Endothelial cell of umbilical vein (primary cell): ENCODE data around the gene SLC5A1. TPM values are rescaled to one million over a fixed set of nuclear protein-coding genes. Genes with fewer than 3 reads are reported as not detected.

Experiments
- BruUV-seq: library from RNA; stranded (reverse); fragments of 400-500 nt; replicated peaks from 2 replicates; lab custom pipeline; 2021; lab: Mats Ljungman, UMichigan
- CTCF ChIA-PET: fragments of 300-600, 350-600 bp; sonication (Branson Sonifier 250); formaldehyde crosslinking; loops from one replicate; lab custom pipeline; 2021; ENCODE audit warnings: antibody characterized with exemption, inconsistent platforms; lab: Charles Lee
- POLR2A ChIA-PET: fragments of 300-600, 350-600 bp; sonication (Branson Sonifier 250); formaldehyde crosslinking; loops from one replicate; lab custom pipeline; 2021; ENCODE audit warnings: antibody characterized with exemption, inconsistent platforms; lab: Charles Lee
- DNase-seq: peaks from one replicate; pipeline ENCODE4 v3.0.0-alpha.2; 2011; ENCODE audit warnings: low read depth, low spot score
- FAIRE-seq: peaks from 2 replicates; lab custom pipeline; 2011; peaks lifted over from hg19 to GRCh38; lab: Jason Lieb, UNC
- H2AFZ ChIP-seq: 2 replicates; pipeline ENCODE4 v1.6.0; 2012; ENCODE audit warnings: low read depth, low read length, control low read depth, inconsistent platforms
- H3K27ac ChIP-seq: 2 replicates; pipeline ENCODE4 v1.5.1; 2011; ENCODE audit warnings: low read depth, mild to moderate bottlenecking, control low read depth, low read length, moderate library complexity; ENCODE audit not compliant: insufficient read depth
- H3K27me3 ChIP-seq, 2 experiments: 2 replicates each; pipeline versions ENCODE4 v1.6.0 to v1.6.1; 2011; ENCODE audit warnings: low read length in 2 of 2, mixed read lengths in 1 of 2; ENCODE audit not compliant: control insufficient read depth in 2 of 2, insufficient read depth in 2 of 2
- H3K36me3 ChIP-seq, 2 experiments: 2 replicates in 1 of 2; 3 replicates in 1 of 2; pipeline ENCODE4 v1.5.1; 2011; ENCODE audit warnings: low read length in 2 of 2, mild to moderate bottlenecking in 1 of 2, moderate library complexity in 1 of 2; ENCODE audit not compliant: control insufficient read depth in 2 of 2, insufficient read depth in 2 of 2; ENCODE audit errors: extremely low read depth in 1 of 2
- H3K4me1 ChIP-seq: 3 replicates; pipeline ENCODE4 v1.5.1; 2011; ENCODE audit warnings: mild to moderate bottlenecking, low read length; ENCODE audit not compliant: control insufficient read depth, insufficient read depth; ENCODE audit errors: extremely low read depth
- H3K4me2 ChIP-seq: 2 replicates; pipeline ENCODE4 v1.6.1; 2011; ENCODE audit warnings: low read length, control low read depth, mixed read lengths; ENCODE audit not compliant: insufficient read depth
- H3K4me3 ChIP-seq, 3 experiments: fragments of 200-600 bp in 1 of 3; sonication (generic), shearing (Covaris generic) in 1 of 3; replicated peaks in 1 of 3; 2 replicates each; pipeline ENCODE4 v1.5.1; 2011 to 2016; ENCODE audit warnings: control low read depth in 3 of 3, low read length in 3 of 3, mild to moderate bottlenecking in 2 of 3, inconsistent platforms in 1 of 3, low read depth in 1 of 3, moderate library complexity in 1 of 3; ENCODE audit not compliant: insufficient read depth in 1 of 3
- H3K79me2 ChIP-seq: 2 replicates; pipeline ENCODE4 v1.6.0; 2012; ENCODE audit warnings: low read length, inconsistent platforms; ENCODE audit not compliant: control insufficient read depth, insufficient read depth
- H3K9ac ChIP-seq: replicated peaks from 2 replicates; pipeline ENCODE3; 2011; ENCODE audit warnings: low read length, control low read depth; ENCODE audit not compliant: insufficient read depth; ENCODE audit errors: extremely low read depth
- H3K9me1 ChIP-seq: replicated peaks from 3 replicates; pipeline ENCODE4 v1.6.0; 2011; ENCODE audit warnings: mild to moderate bottlenecking, low read length; ENCODE audit not compliant: control insufficient read depth, insufficient read depth; ENCODE audit errors: extremely low read depth
- H3K9me3 ChIP-seq: replicated peaks from 2 replicates; pipeline ENCODE4 v1.5.1; 2012; ENCODE audit warnings: low read length, inconsistent platforms; ENCODE audit not compliant: control insufficient read depth, insufficient read depth
- H4K20me1 ChIP-seq: replicated peaks from 2 replicates; pipeline ENCODE3; 2011; ENCODE audit warnings: mild to moderate bottlenecking, low read length; ENCODE audit not compliant: control insufficient read depth, insufficient read depth; ENCODE audit errors: extremely low read depth
- EZH2 ChIP-seq: IDR thresholded peaks from 2 replicates; pipeline ENCODE4 v1.6.1; 2012; ENCODE audit warnings: borderline replicate concordance, low read depth, mild to moderate bottlenecking, moderate library complexity, low read length, inconsistent platforms; ENCODE audit not compliant: severe bottlenecking
- FOS ChIP-seq: IDR thresholded peaks from 2 replicates; pipeline ENCODE4 v1.6.1; 2011; ENCODE audit warnings: mild to moderate bottlenecking, low read length, moderate library complexity, borderline replicate concordance; ENCODE audit not compliant: insufficient read depth
- GATA2 ChIP-seq: IDR thresholded peaks from 2 replicates; pipeline ENCODE4 v1.7.0; 2011; ENCODE audit warnings: low read depth, mild to moderate bottlenecking, moderate library complexity, mixed read lengths, low read length; ENCODE audit not compliant: insufficient read length, insufficient read depth
- JUN ChIP-seq: IDR thresholded peaks from 2 replicates; pipeline ENCODE4 v1.6.1; 2011; ENCODE audit warnings: borderline replicate concordance, low read depth; ENCODE audit not compliant: insufficient read length, insufficient read depth
- MYC ChIP-seq: IDR thresholded peaks from one replicate; pipeline ENCODE4 v1.6.1; 2011; ENCODE audit warnings: mild to moderate bottlenecking, low read depth, low read length
- POLR2A ChIP-seq: IDR thresholded peaks from 2 replicates; pipeline ENCODE4 v1.6.1; 2012; ENCODE audit warnings: low read depth, mild to moderate bottlenecking, control low read depth, low read length
- POLR2AphosphoS5 ChIP-seq: IDR thresholded peaks from 2 replicates; pipeline ENCODE4 v1.6.1; 2012; ENCODE audit warnings: low read depth, mild to moderate bottlenecking, control low read depth, low read length, moderate library complexity; ENCODE audit not compliant: insufficient read depth
- dilution Hi-C: fragments of 300-500 bp; cut with MboI; formaldehyde crosslinking; loops from one replicate; pipeline ENCODE4 v1.15.0; 2019; ENCODE audit warnings: low sequenced_read_pairs; ENCODE audit not compliant: extremely low pct_ligation_motif_present
- intact Hi-C: fragments of 100-400 bp; cut with micrococcal nuclease; formaldehyde crosslinking; loops from one replicate; pipeline ENCODE4 v1.10.0; 2022
- polyA plus RNA-seq, 4 experiments: library from polyadenylated mRNA; depleted of rRNA in 3 of 4; stranded (reverse) in 3 of 4; unstranded in 1 of 4; fragments of >200 nt; gene quantifications; 2 replicates each; pipeline versions ENCODE4 v1.2.1 to v1.2.3, GENCODE V29; 2011 to 2012; ENCODE audit warnings: missing spikeins in 1 of 4
- total RNA-seq: library from RNA; stranded (reverse); gene quantifications from 2 replicates; pipeline ENCODE4 v1.2.3, GENCODE V29; 2021
- TF ChIP-seq, protein P1 (sequence below): IDR thresholded peaks from 2 replicates; pipeline ENCODE4 v1.6.1; 2011; ENCODE audit not compliant: insufficient read depth, insufficient read length
- TF ChIP-seq, protein P2 (sequence below), 2 donors: IDR thresholded peaks; 1 replicate in 1 of 2; 2 replicates in 1 of 2; pipeline ENCODE4 v1.5.1; 2011; ENCODE audit warnings: low read length in 2 of 2, mild to moderate bottlenecking in 2 of 2, moderate library complexity in 2 of 2, control low read depth in 1 of 2, inconsistent platforms in 1 of 2, low read depth in 1 of 2; ENCODE audit not compliant: insufficient read depth in 1 of 2; ENCODE audit errors: extremely low read depth in 1 of 2

The SLC5A1 gene
- total and polyA plus RNA-seq, 2 donors (not counting 3 experiments of a cell fraction or from before 2014, with no cell fraction given): not detected

DNA sequence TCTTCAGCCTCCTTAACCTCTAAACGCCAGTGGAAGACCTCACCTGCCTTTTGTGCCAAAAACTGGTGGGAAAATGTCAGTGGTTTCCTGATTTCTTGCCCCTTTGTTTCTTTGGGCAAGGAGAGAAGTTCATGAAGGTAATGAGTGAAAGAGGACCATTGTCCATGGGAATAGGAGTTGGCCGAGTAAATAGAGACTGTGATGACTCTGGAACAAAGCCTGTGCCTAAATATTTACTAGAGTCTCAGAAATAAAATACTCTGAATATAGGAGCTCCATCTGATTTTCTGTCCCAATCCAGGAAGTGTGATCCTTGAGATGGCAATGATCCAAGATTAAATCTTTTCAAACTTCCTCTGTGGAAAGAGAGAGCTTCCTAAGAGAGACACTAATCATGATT is 12.0 kb downstream of the SLC5A1 start:
- Histone ChIP-seq H4K20me1 (no peaks in the 10 kb centered on the region), H3K9me3 (no peaks in the 10 kb centered on the region), H3K36me3 (no peaks in the 10 kb centered on the region), H2AFZ (no peak overlapping the region), H3K9me1 (no peaks in the 10 kb centered on the region), H3K4me2 (no peak overlapping the region), H3K27me3 (peaks cover 1 to 8% of the 10 kb centered on the region in 2 experiments), H3K9ac (no peak overlapping the region), H3K4me3 (no peak overlapping the region), H3K4me1 (no peaks in the 10 kb centered on the region), H3K27ac (no peak overlapping the region), H3K79me2 (no peaks in the 10 kb centered on the region)
- no peak for TF ChIP-seq FOS
- TF ChIP-seq, protein P1, sequence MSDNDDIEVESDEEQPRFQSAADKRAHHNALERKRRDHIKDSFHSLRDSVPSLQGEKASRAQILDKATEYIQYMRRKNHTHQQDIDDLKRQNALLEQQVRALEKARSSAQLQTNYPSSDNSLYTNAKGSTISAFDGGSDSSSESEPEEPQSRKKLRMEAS: no peak
- no peak for TF ChIP-seq EZH2
- TF ChIP-seq POLR2A: no peak
- TF ChIP-seq JUN: no peak
- TF ChIP-seq GATA2: no peak
- TF ChIP-seq POLR2AphosphoS5: no peak
- TF ChIP-seq, protein P2, sequence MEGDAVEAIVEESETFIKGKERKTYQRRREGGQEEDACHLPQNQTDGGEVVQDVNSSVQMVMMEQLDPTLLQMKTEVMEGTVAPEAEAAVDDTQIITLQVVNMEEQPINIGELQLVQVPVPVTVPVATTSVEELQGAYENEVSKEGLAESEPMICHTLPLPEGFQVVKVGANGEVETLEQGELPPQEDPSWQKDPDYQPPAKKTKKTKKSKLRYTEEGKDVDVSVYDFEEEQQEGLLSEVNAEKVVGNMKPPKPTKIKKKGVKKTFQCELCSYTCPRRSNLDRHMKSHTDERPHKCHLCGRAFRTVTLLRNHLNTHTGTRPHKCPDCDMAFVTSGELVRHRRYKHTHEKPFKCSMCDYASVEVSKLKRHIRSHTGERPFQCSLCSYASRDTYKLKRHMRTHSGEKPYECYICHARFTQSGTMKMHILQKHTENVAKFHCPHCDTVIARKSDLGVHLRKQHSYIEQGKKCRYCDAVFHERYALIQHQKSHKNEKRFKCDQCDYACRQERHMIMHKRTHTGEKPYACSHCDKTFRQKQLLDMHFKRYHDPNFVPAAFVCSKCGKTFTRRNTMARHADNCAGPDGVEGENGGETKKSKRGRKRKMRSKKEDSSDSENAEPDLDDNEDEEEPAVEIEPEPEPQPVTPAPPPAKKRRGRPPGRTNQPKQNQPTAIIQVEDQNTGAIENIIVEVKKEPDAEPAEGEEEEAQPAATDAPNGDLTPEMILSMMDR (IDR thresholded peaks at IDR 0.05; ENCODE audit: extremely low read depth in 1 of 2, insufficient read depth in 1 of 2, low read depth in 1 of 2, low read length in 2 of 2): no peak
- TF ChIP-seq MYC: no peak
- intact Hi-C loops (no loop called here), dilution Hi-C loops (no loop called here)
- no peak for FAIRE-seq
- no peak for DNase-seq
- POLR2A ChIA-PET: no interaction called here
- CTCF ChIA-PET: no interaction called here
- no TSS peak for BruUV-seq
